Choroid plexus epithelial cell (primary cell): ENCODE measurements around the gene FUT3.

ENCODE experiments used
- DNase-seq: peaks from one replicate; pipeline ENCODE4 v3.0.0-alpha.2; 2010; ENCODE audit warnings: low read depth
- H3K4me3 ChIP-seq: 2 replicates; pipeline ENCODE4 v1.5.1; 2011; ENCODE audit warnings: low read depth, mild to moderate bottlenecking, control low read depth, low read length, moderate library complexity
- TF ChIP-seq, protein P1 (sequence below): conservative IDR thresholded peaks from 2 replicates; pipeline ENCODE4 v1.5.1; 2011; ENCODE audit warnings: low read depth, mild to moderate bottlenecking, control low read depth, inconsistent platforms, low read length, moderate library complexity

Gene FUT3

DNA sequence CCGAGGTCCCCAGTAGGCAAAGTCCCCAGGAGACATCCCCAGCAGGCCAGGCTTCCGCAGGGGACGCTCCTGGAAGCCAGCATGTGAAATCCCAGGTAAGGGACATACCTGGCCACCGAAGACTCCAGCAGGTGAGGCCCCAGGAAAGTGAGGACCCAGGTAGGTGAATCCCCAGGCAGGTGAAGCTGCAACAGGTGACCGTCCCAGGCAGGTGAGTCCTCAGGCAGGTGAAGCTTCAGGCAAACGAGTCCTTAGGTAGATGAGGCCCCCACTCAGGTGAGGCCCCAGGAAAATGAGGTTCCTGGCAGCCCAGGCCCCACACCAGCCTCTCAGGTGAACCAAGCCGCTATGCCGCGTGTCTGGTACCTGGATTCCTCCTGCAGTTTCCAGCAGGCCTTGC is 20.1 kb downstream of the FUT3 start:
- TF ChIP-seq, protein P1, sequence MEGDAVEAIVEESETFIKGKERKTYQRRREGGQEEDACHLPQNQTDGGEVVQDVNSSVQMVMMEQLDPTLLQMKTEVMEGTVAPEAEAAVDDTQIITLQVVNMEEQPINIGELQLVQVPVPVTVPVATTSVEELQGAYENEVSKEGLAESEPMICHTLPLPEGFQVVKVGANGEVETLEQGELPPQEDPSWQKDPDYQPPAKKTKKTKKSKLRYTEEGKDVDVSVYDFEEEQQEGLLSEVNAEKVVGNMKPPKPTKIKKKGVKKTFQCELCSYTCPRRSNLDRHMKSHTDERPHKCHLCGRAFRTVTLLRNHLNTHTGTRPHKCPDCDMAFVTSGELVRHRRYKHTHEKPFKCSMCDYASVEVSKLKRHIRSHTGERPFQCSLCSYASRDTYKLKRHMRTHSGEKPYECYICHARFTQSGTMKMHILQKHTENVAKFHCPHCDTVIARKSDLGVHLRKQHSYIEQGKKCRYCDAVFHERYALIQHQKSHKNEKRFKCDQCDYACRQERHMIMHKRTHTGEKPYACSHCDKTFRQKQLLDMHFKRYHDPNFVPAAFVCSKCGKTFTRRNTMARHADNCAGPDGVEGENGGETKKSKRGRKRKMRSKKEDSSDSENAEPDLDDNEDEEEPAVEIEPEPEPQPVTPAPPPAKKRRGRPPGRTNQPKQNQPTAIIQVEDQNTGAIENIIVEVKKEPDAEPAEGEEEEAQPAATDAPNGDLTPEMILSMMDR, result no peak
- no peak for DNase-seq

DNA sequence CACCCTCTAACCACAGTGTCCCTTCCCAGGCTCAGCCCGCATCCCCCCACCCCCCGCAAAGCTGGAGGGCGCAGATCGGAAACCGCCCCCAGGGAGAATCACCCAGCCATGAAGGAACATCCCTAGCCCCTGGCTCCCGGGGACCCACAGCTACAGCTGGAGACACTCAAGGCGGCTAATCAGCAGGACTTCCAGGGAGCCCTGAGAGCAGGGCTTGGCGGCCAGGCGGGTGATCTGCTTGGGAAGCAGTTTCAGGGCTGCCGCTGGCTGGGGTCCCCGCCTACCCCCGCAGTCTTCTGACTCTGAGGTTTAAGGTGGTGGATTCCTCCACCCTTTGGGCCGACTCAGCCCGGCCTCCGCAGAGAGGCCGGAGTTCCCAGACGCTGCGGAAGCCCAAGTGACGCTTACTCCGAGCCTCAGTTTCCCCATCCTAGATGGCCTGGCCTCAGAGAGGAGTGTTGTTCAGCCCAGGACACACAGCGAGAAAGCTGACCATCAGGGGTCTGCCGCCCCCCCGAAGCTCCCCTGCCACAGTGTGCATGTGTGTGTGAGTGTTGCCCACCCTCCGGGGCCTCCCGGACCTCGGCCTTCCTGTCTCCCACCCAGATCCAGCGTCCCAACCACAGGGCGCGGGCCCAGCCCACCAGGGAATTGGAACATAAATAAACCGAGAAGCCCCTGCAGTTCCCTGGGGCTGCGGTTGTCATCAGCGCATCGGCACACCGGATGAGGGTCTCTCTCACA is 21.5 kb downstream of the FUT3 start:
- no peak for DNase-seq
- H3K4me3 ChIP-seq, result no peak overlapping the region
- TF ChIP-seq, protein P1, result no peak

More for the DNA sequence above, 20.1 kb downstream of the FUT3 start:
- no peak overlapping the region for H3K4me3 ChIP-seq

DNA sequence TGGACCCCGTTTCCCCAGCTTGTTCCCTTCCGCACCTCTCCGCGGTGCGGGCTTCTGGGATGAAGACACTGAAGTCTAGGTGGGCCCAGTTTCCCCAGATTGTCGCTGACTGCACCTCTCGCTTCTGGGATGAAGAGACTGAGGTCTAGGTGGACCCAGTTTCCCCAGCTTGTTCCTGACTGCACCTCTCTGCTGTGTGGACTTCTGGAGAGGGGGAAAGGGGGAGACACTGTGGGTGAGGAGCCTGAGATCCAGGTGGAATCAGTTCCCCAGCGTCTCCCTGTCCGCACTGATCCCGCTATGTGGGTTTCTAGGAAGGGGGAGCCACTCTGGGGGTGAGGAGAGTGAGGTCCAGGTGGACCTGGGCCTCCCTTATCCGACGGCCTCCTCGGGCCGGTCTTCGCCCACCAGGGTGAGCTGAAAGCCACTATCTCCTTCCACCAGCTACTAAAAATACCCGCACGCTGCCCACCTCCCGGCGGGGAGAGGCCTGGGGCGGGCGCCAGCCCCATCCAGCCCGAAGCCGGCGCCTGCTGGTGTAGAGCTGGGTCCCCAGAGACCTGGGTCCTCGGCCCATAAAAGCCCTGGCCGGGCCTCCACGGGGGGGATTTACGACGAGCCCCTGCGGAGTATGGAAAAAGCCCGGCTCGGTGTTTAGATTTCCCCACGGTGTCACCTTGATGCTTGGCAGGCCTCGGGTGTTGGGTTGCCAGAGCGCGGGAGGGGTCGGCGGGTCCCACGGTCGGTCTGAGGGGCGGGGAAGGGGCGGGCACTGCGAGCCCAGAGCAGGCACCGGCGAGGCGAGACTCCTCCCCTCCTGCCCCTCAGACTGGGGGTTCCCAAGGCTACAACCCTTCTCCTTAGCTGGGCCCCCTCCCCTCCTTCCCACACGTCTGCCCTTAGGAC is 22.3 kb downstream of the FUT3 start:
- DNase-seq, result peak; percentile 36
- TF ChIP-seq, protein P1, result no peak
- peak overlapping the region; percentile 79 for H3K4me3 ChIP-seq

DNA sequence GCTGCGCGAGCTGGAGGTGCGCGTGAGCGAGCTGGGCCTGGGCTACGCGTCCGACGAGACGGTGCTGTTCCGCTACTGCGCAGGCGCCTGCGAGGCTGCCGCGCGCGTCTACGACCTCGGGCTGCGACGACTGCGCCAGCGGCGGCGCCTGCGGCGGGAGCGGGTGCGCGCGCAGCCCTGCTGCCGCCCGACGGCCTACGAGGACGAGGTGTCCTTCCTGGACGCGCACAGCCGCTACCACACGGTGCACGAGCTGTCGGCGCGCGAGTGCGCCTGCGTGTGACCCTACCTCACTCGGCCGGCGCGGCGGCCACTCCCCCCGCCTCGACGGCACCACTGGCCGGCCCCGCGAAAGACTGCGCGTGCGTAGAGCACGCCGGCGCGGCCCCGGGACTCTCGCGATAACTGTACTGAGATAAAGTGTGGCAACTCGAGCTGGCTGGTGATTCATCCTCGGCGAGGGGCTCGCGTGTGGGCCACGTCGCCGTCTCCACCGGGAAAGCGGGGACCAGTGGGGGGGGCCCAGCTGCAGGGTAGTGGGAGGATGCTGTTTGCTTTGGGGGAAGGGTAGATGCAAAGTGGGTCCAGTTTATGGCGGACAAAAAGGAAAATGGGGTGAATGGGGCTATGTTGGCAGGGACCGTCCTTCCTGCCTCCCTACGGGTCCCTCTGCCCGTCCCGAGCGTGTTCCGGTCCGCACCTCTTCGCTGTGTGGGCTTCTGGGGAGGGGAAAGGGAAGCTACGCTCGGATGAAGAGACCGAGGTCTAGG is 23.2 kb downstream of the FUT3 start:
- H3K4me3 ChIP-seq, result peak overlapping the region; percentile 79
- peak; percentile 94 for DNase-seq
- TF ChIP-seq, protein P1, result no peak

DNA sequence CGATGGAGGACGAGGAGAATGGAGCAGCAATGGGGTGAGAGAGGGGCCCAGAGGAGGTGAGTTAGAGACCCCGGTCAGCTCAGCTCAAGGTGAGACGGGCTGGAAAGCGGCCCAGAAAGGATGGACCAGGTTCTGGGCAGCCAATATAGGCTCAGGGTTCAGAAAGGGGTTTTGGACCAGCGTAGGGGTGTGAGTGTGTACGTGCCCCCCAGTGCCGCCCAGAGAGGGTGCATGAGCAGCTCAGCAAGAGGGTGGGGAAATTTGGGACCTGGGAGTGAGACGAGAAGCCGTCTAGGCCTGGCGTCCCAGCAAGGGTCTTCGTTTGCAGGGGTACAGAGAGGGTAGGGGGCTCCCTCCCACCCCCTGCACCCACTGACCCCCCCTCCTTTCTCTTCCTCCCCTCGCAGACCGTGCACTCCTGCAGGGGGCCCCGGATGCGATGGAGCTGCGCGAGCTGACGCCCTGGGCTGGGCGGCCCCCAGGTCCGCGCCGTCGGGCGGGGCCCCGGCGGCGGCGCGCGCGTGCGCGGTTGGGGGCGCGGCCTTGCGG is 23.8 kb downstream of the FUT3 start:
- peak overlapping the region; percentile 79 for H3K4me3 ChIP-seq
- DNase-seq, result no peak
- TF ChIP-seq, protein P1, result no peak

DNA sequence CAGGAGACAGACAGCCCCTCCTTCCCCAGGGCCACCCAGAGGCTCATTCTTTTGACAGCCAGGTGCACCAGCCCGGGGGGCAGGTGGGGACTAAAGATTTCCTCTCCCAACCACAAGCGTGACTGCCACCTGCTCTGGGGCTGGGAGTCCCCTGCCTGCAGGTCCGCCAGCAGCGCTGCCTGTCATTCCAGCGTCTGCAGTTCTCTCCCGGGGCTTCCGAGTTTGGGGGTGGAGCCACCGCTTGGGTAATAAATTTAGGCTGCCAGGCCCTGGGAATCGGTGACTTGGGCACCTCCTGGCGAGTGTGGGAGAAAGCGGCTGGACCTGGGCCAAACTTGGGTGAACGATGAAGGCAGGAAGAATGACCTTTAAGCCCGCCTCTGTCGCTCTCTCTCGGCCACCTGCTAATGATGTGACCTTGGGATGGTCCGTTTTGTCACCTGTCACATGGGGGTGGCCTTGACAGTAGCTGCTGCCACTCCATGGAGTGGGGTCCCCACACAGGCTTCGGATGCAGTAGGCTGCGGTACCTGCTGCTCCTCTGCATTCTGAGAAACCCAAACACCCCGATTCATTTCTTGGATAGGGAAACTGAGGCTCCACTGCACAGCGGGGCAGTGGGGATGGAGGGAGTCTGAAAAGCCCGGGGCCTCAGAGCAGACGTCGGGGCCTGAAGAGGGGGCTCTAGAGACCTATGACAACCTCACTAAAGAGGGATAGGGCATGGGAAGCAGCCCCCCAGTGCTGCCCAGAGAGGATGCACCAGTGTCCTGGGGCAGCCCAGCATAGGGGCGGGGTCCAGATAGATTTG is 24.5 kb downstream of the FUT3 start:
- peak overlapping the region; percentile 79 for H3K4me3 ChIP-seq
- TF ChIP-seq, protein P1, result peak; percentile 12
- no peak for DNase-seq
